ENCODE data around the gene BAZ2A.

The BAZ2A gene

GRCh38 chr12:56636675-56637540 is 6.8 kb upstream of the BAZ2A start (continued):
- peak; percentile 55 for TF ChIP-seq HIC1 (tag by site-specific recombination; IDR thresholded peaks at IDR 0.05)
- peak; percentile 29; the same call in 1 of the 2 replicates for TF ChIP-seq ZNF518A (tag by site-specific recombination; conservative IDR thresholded peaks at IDR 0.05; ENCODE audit: low read depth)
- TF ChIP-seq, protein P1, sequence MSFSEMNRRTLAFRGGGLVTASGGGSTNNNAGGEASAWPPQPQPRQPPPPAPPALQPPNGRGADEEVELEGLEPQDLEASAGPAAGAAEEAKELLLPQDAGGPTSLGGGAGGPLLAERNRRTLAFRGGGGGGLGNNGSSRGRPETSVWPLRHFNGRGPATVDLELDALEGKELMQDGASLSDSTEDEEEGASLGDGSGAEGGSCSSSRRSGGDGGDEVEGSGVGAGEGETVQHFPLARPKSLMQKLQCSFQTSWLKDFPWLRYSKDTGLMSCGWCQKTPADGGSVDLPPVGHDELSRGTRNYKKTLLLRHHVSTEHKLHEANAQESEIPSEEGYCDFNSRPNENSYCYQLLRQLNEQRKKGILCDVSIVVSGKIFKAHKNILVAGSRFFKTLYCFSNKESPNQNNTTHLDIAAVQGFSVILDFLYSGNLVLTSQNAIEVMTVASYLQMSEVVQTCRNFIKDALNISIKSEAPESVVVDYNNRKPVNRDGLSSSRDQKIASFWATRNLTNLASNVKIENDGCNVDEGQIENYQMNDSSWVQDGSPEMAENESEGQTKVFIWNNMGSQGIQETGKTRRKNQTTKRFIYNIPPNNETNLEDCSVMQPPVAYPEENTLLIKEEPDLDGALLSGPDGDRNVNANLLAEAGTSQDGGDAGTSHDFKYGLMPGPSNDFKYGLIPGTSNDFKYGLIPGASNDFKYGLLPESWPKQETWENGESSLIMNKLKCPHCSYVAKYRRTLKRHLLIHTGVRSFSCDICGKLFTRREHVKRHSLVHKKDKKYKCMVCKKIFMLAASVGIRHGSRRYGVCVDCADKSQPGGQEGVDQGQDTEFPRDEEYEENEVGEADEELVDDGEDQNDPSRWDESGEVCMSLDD (tag by site-specific recombination; IDR thresholded peaks at IDR 0.05): peak; percentile 92
- no peak; the same call in 1 of the 2 replicates for TF ChIP-seq OSR2 (tag by site-specific recombination; IDR thresholded peaks at IDR 0.05)
- TF ChIP-seq KLF1 (tag by site-specific recombination; IDR thresholded peaks at IDR 0.05): peak; percentile 73
- TF ChIP-seq ZNF514 (tag by site-specific recombination; IDR thresholded peaks at IDR 0.05): no peak
- no peak for TF ChIP-seq ZNF2 (tag by site-specific recombination; IDR thresholded peaks at IDR 0.05)
- TF ChIP-seq GLIS1 (tag by site-specific recombination; IDR thresholded peaks at IDR 0.05): peak; percentile 87
- no peak for TF ChIP-seq ZNF521 (tag by site-specific recombination; IDR thresholded peaks at IDR 0.05)
- peak; percentile 95 for TF ChIP-seq ZNF654 (tag by site-specific recombination; IDR thresholded peaks at IDR 0.05; ENCODE audit: low read depth)
- 0 out of 2 replicates have a peak, but pooled peaks have one; percentile 42 for TF ChIP-seq ZNF843 (tag by site-specific recombination; IDR thresholded peaks at IDR 0.05)
- TF ChIP-seq ZNF335 (tag by site-specific recombination; conservative IDR thresholded peaks at IDR 0.05): 0 out of 2 replicates have a peak, but pooled peaks have one; percentile 17
- TF ChIP-seq ZNF791 (tag by site-specific recombination; IDR thresholded peaks at IDR 0.05): no peak
- TF ChIP-seq ZNF501 (tag by site-specific recombination; IDR thresholded peaks at IDR 0.05): peak; percentile 55; the same call in 1 of the 2 replicates
- TF ChIP-seq ZNF610 (tag by site-specific recombination; IDR thresholded peaks at IDR 0.05; ENCODE audit: borderline replicate concordance): no peak; the same call in 1 of the 2 replicates
- no peak for TF ChIP-seq ZNF416 (tag by site-specific recombination; IDR thresholded peaks at IDR 0.05)
- TF ChIP-seq ZNF670 (tag by site-specific recombination; IDR thresholded peaks at IDR 0.05; ENCODE audit: low read depth): no peak
- TF ChIP-seq ZNF24 (tag by site-specific recombination; IDR thresholded peaks at IDR 0.05): no peak; the same call in 1 of the 2 replicates
- peak; percentile 22 for TF ChIP-seq KLF8 (tag by site-specific recombination; IDR thresholded peaks at IDR 0.05)
- TF ChIP-seq ZNF23 (tag by site-specific recombination; IDR thresholded peaks at IDR 0.05; ENCODE audit: borderline replicate concordance): no peak
- peak; percentile 53 for TF ChIP-seq ZNF324 (tag by site-specific recombination; IDR thresholded peaks at IDR 0.05)
- peak; percentile 84 for TF ChIP-seq SP2 (tag by site-specific recombination; IDR thresholded peaks at IDR 0.05)
- TF ChIP-seq ZXDB (tag by site-specific recombination; IDR thresholded peaks at IDR 0.05): peak; percentile 77; the same call in 1 of the 2 replicates
- TF ChIP-seq TSHZ1 (tag by site-specific recombination; IDR thresholded peaks at IDR 0.05; ENCODE audit: borderline replicate concordance): peak; percentile 23; the same call in 1 of the 2 replicates
- peak; percentile 52; the same call in 1 of the 2 replicates for TF ChIP-seq ZNF76 (tag by site-specific recombination; IDR thresholded peaks at IDR 0.05; ENCODE audit: borderline replicate concordance, low read depth)
- TF ChIP-seq ZNF214 (tag by site-specific recombination; IDR thresholded peaks at IDR 0.05; ENCODE audit: borderline replicate concordance): peak; percentile 60; the same call in 1 of the 2 replicates

Data from HEK293 (cell line).